GM19452 (cell line): ENCODE data around the gene ADAMTS6.

Experiments used
- ATAC-seq: cut with Tn5 transposase; IDR thresholded peaks from one replicate; pipeline ENCODE4 v1.9.1; 2021; ENCODE audit not compliant: unreplicated experiment

The ADAMTS6 gene

DNA sequence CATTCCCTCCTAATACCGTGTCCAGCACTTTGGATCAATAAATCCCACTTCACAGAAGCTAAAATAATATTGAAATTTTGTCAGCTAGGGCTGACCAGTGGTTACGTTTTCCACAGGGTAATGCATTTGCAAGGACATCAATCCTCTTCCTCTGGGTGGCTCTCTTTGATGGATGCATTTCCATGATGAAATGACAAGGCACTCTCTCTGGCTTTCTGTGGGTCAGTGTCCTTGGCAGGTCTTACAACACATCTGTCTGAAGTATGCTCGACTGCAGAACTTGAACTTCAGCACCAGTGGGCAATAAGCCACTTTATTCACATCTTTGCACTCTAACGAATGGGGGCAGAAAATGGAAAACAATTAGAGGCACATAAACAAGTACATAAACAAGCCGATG is 330.1 kb downstream of the ADAMTS6 start:
- ATAC-seq = no peak

DNA sequence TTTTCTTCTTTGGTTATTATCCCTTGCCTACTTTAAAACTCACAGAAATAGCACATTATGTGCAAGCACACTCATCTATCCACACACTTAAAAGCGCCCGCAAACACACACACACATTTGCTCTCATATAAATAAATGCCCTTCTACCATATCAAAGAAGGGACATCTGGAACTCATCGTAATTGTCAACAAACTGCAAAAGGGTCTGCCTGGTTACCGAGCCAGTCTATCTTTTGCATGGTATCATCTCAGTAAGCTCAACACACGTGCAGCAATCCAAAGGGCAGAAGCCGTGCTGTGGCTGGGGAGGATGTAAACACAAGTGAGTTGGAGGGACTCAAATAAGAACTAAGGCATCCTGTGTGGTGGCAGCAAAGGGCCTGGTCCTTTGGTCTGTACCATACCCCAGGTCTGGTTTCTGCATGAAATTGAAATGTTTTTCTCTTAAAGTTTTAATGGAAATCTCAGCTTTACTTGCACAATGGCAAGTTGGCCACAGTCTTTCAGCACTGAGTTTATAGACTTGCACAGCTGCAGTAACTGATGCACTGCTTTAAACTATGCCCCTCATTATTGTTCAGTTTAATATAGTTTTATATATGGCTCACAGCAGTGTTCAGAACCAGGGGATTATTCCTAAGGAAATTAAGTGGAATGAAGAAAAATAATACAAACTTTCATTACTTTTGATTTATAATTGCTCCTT is 331.0 kb downstream of the ADAMTS6 start:
- ATAC-seq = no peak

DNA sequence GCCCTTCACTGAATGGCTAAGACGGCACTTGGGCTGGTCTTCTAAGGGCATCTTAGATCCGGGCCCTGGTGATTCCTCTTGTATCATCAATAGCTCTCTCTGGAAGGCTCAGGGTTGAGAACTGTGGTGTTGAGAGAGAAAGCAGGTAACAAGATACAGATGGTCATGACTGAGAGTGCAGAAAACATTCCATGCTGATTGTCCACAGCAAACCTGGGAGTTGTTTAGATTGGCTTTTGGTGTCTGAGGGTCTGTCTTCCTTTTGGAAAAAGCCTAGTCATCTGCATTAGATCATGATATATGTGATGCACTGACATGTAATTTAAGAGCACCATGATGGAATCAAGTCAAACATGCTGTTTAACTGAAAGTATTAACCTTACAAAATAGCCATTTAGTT is 331.9 kb downstream of the ADAMTS6 start:
- no peak for ATAC-seq

DNA sequence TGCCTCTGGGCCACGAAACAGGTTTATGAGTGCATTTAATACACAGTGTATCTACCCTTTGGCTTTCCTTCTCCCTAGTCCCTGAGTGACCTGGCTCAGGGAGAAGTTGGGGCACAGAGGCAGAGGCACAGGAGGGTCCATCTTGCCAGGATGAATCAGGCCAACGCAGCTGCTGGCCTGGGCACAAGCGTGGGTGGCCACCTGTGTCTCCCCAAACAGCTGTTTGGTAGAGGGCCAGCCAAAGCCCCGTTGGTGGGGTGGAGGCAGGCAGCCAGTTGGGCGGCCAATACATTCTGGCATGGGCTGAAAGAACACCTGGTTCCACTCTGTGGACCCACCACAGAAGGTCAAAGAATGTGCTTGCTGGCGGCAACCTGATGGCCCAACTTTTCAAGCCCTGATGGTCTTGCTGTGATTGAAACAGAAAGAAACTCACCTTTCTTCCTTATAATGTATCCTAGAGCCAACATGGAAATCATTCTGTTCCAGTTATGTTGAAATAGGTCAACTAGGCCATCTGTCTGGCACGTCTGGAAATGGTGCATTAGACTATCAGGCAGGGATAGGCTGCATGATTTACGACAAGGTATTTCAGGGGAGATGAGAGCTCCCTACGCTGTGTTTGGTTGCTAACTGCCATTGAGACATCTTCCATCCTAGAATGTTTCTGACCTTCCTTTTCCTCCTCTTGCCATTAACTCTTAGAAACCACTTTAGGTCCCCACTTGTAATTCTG is 337.4 kb downstream of the ADAMTS6 start:
- no peak for ATAC-seq

DNA sequence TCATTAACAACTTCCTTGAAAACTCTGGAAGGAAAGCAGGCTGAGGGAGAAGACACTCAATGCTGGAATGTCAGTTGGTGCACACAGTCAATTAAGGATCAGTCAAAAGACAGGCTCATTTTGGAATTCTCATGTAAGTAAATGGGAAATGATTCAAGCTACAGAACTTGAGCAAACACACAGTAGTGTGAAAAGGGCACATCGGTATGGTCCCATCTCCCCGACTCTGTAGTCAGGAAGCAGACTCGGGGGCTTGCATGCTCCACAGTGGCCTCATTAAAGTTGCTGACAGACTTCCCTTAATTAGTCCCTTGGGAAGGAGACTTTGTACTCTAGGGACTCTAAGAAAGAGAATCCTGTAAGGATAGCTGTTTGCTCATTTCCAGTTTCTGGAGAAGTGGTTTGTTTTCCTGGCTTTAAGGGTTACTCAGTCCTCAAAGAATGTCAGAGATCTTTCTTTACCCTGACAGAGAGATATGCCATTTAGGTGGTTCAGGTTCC is 339.2 kb downstream of the ADAMTS6 start:
- no peak for ATAC-seq

DNA sequence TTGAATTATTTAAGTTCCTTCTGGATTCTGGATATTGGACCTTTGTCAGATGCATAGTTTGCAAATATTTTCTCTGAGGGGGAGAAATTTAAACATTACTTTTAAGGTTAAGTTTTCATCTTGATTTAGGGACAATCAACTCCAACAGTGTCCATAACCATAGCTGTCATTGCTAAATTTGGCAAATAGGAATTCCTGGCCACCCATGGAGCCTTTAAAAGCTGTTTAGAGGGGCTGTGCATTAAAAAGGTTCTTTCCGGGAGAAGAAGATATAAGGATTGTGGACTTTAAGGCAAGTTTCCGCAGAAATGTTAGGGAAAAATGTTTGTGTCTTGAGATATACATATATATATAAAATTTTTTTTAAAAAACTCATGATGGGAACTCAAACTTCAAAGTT is 339.7 kb downstream of the ADAMTS6 start:
- ATAC-seq = no peak

DNA sequence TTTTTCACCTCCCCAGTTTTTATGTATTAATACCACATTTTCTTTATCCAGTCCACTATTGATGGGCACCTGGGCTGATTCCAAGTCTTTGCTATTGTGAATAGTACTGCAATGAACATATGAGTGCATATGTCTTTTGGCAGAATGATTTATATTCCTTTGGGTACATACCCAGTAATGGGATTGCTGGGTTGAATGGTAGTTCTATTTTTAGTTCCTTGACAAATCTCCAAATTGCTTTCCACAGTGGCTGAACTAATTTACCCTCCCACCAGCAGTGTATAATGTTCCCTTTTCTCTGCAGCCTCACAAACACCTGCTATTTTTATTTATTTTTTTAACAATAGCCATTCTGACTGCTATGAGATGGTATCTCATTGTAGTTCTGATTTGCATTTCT is 340.2 kb downstream of the ADAMTS6 start:
- no peak for ATAC-seq

DNA sequence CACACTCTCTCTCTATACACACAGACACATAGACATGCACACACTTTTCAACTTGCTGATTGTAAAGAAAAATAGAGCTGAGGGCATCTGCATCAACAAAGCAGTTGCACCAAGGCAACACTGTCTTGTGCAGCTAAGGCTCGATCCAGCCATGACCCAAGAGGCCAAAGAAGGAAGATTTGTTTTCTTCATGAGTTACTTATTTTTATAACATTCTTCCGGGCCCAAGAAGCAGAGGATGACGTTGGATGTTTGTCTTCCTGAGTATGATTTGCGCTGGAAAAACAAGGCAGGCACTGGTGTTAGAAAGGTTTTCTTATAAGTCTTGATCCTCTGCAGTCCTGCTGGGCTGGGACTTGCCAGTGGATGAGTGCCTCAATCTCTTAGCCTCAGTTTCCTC is 344.1 kb downstream of the ADAMTS6 start:
- ATAC-seq = no peak

DNA sequence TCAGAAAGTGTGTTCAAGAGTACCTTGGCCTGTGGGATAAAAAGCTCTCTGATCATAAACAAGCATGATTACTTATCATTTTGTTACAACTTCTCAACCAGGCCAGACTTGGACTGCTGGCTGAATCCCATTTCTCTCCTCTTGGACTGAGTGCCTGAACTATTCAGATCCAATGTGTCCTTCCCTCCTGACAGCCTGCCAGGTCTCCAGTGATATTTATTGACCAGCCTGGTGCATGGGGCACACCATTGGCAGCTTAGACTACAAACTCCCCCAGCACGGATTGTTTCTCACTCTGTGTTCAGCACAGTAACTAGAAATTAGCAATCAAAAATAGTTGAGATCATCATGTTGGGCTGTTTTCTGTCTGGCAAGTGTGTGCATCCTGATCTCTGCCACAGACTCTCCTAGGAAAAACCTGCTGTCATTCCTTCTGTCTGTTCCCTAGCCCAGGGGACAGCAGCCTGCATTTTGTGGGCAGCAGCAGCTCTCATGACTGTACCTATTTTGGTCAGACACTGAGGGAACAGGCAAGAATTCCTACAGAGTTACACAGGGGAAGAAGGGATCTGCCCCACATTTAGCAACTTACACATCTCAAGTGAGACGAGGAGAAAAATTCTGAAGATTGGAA is 348.1 kb downstream of the ADAMTS6 start:
- no peak for ATAC-seq

DNA sequence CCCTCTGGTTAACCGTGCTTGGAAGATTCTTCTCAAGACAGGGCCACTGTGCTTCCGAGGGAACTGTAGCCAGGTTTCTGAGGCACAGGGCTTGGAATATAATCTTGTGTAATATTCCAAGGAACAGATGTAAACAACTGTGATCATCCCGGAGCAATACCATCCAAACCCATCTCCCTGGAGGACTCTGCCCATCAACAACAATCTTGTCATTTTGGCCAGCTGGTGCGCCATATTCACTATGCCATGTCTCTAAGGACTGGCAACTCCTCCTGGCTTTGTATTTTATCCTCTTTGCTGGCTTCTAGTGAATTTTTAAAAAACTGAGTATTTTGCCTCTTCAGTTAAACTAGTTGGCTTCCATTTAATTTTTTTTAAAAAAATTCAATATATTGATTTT is 349.3 kb downstream of the ADAMTS6 start:
- no peak for ATAC-seq

DNA sequence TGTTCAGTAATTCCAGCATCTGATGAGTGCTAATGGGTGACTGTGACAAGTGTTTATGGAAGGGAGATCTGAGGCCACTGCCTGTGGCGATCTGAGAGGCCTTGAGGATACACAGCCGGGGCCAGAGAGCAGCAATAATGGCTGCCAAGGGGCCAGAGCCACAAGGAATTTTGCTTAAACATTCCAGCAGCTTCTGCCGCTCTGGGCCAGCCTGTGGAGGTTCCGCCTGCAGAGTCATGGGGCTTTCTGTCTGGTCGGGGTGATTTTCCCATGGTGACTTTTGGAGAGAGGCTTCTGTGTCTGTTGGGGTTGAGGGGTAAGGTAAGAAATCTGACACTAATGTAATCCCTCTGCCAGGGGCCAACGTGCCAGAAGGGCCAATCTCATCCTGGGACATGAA is 353.5 kb downstream of the ADAMTS6 start:
- no peak for ATAC-seq

DNA sequence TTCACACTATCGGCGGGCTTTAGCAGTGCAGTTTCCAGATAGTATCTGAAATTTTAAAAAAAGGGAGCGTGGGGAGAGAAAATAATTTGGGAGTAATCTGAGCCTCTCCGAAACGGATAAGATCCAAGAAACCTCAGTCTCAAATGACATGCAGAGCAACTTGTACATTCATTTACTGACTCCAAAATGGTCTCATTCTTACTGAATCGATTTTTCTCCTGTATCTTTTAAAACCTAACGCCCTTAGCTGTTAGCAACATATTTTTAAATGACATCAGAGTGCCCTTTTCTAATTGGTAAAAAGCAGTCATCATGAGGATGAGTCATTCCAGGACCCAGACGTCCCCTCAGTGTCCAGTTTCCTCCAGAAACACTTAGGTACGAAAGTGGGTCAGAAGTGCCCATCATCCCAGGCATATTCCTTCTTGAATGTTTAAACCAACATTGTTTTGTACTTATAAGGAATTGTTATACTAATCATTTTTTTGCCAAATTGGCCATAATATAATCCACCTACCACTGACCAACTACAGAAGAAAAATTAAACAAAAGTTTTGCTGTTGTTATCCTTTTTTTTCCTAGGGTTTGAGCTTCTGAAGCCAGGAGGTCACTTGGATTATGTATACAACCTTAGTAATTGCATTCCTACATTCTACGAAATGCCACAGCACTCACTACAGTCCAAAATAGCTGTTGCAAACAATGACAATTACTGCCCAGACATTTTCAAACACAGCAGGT is 354.4 kb downstream of the ADAMTS6 start:
- ATAC-seq = no peak

DNA sequence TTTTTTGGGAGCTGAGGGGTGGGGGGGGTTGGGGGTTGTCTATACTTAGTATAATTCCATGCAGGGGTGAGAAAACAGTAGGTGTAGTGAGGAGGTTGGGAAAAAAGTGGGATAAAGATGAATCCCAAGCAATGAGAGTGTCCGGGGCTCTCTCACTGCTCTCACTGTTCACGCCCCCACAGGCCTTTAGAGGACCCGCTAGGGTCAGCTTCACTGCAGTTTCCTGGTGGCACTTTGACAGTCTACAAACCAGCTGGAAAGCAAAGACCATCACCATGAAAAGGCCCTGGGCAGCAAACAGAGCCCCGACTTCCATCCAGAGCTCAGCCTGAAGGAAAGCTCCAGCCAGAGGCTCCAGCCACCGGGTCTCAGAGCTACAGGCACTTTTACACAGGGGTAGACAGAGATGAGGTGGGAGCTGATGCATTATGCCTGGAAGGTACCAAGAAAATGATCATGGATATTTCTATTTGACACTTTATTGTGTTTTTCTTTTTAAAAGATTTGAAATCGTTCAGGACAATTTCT is 355.1 kb downstream of the ADAMTS6 start:
- no peak for ATAC-seq

DNA sequence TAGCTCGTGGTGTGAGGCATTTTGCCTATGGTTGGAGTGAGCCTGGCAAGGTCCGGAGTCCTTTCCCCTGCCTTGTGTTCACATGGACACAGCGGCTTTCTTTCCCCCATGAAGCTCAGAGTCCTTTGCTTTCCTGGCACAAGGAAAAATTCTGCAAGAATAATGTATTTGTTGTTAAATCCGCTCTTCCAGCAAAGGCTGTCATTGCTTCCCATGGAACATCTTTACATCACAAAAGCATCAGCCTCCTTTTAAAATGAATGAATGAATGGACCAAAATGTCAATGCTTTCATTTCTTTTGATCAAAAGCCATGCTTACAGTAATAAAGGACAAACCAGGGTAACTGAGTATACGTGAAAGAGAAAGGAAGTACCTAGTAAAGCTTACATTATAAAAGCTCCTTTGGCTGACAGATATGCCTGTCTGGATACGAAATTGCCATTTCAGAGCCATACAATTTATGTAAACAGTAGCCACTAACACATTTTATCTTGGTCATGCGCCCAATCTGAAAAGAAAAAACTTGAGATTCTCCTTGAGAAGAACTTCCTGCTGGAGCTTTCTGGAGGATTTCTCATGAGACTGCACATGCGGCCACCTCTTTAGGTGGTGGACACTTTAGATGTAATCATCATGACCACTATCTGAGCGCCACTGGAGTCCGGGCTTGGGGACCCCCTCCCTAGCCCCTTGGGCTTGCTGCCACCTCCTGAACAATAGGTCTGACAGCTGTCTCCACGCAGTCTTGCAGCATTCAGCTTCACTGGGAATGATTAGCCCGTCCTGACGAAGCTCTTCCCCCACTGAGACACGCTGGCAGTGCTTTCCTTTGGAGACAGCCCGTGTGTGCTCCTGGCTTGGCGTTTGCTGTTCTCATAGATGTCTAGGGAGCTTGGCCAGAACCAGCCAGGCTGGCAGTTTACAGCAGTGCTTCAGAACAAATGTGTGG is 355.9 kb downstream of the ADAMTS6 start:
- ATAC-seq = no peak

DNA sequence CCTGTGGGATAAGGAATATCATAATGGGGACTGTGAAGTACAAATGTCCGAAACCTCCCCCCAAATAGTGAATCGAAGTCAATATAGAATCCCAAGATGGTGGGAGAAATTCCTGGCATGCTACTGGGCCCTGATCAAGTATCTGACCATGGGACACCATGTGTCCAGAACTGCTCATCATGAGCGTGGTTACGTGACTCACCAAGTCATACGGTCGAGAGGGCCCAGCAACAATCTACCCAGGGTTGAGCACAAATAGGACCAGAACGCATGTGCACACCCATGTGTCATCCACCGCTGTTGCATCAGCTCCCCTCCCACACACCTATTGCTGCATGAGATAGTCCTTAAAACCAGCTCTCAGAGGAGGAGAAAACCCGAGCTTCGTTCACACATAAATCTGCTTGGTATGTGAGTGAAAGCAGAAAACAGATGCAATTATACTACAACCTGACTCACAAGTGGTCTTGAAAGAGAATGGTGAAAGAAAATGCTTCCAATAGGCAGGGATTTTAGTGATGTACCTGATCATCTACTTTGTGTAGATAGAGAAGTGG is 359.8 kb downstream of the ADAMTS6 start:
- ATAC-seq = no peak

DNA sequence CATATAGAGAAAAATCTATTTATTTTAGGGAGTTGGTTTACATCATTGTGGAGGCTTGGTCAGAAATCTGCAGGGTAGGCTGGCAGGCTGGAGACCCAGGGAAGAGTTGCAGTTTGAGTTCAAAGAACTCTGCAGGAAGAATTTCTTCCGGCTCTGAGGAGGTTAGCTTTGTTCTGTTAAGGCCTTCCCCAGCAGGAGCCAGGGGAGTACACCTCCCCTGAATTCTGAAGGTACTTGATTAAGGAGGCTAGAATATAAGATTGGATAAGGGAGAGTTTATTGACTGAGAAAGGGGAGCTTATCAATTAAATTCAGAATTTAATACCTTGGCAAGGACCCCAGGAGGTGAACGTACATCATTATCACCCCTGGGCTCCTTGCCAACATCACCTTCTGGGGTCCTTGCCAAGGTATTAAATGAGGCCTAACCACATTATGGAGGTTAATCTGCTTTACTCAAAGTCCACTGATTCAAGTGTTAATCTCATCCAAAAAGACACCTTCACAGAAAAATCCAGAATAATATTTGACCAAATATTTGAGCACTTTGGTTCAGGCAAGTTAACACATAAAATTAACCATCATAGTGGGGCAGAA is 361.3 kb downstream of the ADAMTS6 start:
- no peak for ATAC-seq

DNA sequence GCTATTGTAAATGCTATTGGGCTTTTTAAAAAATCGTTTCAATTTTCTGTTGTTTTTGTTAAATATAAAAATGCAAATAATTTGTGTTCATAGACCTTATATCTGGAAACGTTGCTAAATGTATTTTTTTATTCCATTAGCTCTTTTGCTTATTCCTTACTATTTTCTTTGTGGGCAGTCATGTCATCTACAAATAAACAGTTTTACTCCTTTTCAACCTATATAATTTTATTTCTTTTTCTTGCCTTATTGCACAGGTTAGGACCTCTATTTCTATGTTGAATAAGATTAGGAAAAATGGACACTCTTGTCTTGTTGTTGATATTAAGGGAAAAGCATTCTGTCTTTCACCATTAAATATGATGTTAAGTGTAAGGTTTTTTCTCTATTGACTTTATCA is 364.2 kb downstream of the ADAMTS6 start:
- ATAC-seq = no peak

DNA sequence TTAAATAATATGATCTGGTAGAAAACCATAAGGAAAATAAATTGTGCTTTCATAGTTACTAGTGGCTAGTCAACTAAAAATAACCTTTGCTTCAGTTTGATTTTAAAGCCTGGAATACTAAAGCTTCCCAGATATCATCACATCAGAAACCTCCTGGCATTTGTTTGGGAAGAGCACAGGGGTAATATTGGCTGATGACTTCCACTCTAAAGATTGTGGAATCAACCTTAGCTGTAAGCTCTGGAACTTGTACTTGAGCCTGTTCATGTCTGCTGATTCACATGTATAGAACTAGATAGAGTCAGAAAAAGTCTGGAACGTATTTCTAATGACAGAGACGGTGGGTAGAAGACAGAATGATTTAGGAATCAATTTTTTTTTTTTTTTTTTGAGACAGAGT is 367.9 kb downstream of the ADAMTS6 start:
- no peak for ATAC-seq

DNA sequence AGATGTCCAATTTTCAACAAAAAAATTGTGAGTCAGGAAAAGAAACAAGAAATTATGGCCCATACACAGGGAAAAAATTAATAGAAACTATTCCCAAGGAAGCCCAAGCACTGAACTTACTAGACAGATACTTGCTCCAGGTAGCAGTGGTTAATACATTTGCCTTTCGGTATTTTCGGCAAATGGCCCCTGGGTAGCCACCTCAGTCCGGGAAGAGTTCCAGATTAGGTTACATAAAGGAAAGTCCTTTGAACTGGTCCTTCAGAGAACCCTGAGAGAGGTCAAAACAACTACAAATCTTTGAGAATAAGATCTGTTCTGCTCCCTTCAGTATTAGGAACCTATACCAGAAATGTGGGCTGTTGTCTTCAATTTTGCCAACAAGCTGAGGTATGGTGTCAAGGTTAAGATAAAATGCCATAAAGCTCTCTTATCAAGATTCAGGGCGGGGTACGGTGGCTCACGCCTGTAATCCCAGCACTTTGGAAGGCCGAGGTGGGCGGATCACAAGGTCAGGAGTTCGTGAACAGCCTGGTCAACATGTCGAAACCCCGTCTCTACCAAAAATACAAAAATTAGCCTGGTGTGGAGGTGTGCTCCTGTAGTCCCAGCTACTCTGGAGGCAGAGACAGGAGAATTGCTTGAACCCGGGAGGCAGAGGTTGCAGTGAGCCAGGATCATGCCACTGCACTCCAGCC is 369.6 kb downstream of the ADAMTS6 start:
- ATAC-seq = no peak
